Smooth muscle cell (in vitro differentiated cells): ENCODE results near the gene NADK2. TPM values are rescaled to one million over a fixed set of nuclear protein-coding genes. Genes with fewer than 3 reads are reported as not detected.

Experiments
- DNase-seq: peaks from one replicate; lab custom pipeline; 2025; ENCODE audit not compliant: unreplicated experiment; lab: John Stamatoyannopoulos, UW
- H2AFZ ChIP-seq: fragments of 200-600 bp; sonication (generic); 2 replicates; pipeline ENCODE4 v1.6.0; 2016; ENCODE audit warnings: antibody characterized with exemption, low read depth, mild to moderate bottlenecking
- H3F3A ChIP-seq: fragments of 200-600 bp; sonication (generic); 2 replicates; pipeline ENCODE4 v1.6.0; 2017; ENCODE audit warnings: antibody characterized with exemption, low read depth
- H3K27ac ChIP-seq: fragments of 200-600 bp; sonication (generic); 2 replicates; pipeline ENCODE4 v1.5.1; 2016; ENCODE audit warnings: low read depth, mild to moderate bottlenecking
- H3K27me3 ChIP-seq: fragments of 200-600 bp; sonication (generic); 2 replicates; pipeline ENCODE4 v1.6.1; 2016; ENCODE audit warnings: low read depth, mild to moderate bottlenecking
- H3K36me3 ChIP-seq: fragments of 200-600 bp; sonication (generic); 2 replicates; pipeline ENCODE4 v1.5.1; 2016; ENCODE audit warnings: low read depth
- H3K4me1 ChIP-seq: fragments of 200-600 bp; sonication (generic); 2 replicates; pipeline ENCODE4 v1.5.1; 2016; ENCODE audit warnings: low read depth
- H3K4me2 ChIP-seq: fragments of 200-600 bp; sonication (generic); 2 replicates; pipeline ENCODE4 v1.6.0; 2016; ENCODE audit warnings: mild to moderate bottlenecking
- H3K4me3 ChIP-seq: fragments of 200-600 bp; sonication (generic); 2 replicates; pipeline ENCODE4 v1.5.1; 2016; ENCODE audit warnings: mild to moderate bottlenecking
- H3K79me2 ChIP-seq: fragments of 200-600 bp; sonication (generic); 2 replicates; pipeline ENCODE4 v1.6.0; 2016; ENCODE audit warnings: low read depth, mild to moderate bottlenecking
- H3K9ac ChIP-seq: fragments of 200-600 bp; sonication (generic); 2 replicates; pipeline ENCODE4 v1.6.0; 2016; ENCODE audit warnings: low read depth
- H3K9me3 ChIP-seq: fragments of 200-600 bp; sonication (generic); replicated peaks from 2 replicates; pipeline ENCODE4 v1.5.1; 2016; ENCODE audit warnings: low read depth
- H4K20me1 ChIP-seq: fragments of 200-600 bp; sonication (generic); 2 replicates; pipeline ENCODE4 v1.6.0; 2016; ENCODE audit warnings: low read depth
- WGBS: methylation state at CpG from one replicate; pipeline ENCODE4 v1.1.7; 2016; ENCODE audit warnings: low lambda C conversion rate; 5-methylcytosine and 5-hydroxymethylcytosine counted together
- polyA plus RNA-seq: library from polyadenylated mRNA; unstranded; fragments of >200 nt; fragmentation: Nextera tagmentation; extraction: Ambion mirVana; gene quantifications from 2 replicates; pipeline ENCODE4 v1.2.1, GENCODE V29; 2016
- total RNA-seq: library from RNA; depleted of rRNA; stranded (reverse); fragments of >200 nt; gene quantifications from 2 replicates; pipeline ENCODE4 v1.2.3, GENCODE V29; 2014
- TF ChIP-seq, protein P1 (sequence below): fragments of 200-600 bp; sonication (generic); IDR thresholded peaks from 2 replicates; pipeline ENCODE4 v1.5.1; 2017; ENCODE audit warnings: borderline replicate concordance, mild to moderate bottlenecking, antibody characterized with exemption; ENCODE audit not compliant: insufficient read depth, poor library complexity, severe bottlenecking

Gene NADK2
- total and polyA plus RNA-seq, 2 experiments from 2014 or later, result 26.7 to 27.2 TPM

DNA sequence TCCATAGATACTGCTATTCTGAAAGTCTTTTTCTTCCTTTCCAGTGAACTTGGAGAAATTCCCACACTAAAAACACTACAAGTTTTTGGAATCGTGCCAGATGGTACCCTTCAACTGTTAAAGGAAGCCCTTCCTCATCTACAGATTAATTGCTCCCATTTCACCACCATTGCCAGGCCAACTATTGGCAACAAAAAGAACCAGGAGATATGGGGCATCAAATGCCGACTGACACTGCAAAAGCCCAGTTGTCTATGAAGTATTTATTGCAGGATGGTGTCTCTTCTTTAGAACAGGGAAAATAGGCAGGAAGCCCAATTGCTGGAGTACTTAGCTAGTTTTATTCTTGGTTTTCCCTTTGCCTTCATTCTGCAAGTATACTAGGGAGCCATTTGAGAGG is 60.0 kb downstream of the NADK2 start:
- Histone ChIP-seq H3K27me3 (no peaks in the 10 kb centered on the region), H3K79me2 (no peaks in the 10 kb centered on the region), H4K20me1 (no peaks in the 10 kb centered on the region), H3K36me3 (no peaks in the 10 kb centered on the region), H3K4me1 (peaks cover 10% of the 10 kb centered on the region), H3K4me3 (no peak overlapping the region), H3K9me3 (no peaks in the 10 kb centered on the region), H3K9ac (no peak overlapping the region), H3K27ac (no peak overlapping the region), H3K4me2 (no peak overlapping the region), H3F3A (no peaks in the 10 kb centered on the region), H2AFZ (no peak overlapping the region)
- DNase-seq, result no peak
- WGBS, result 96% methylated on average over 2 of the region's 2 CpGs
- TF ChIP-seq, protein P1, sequence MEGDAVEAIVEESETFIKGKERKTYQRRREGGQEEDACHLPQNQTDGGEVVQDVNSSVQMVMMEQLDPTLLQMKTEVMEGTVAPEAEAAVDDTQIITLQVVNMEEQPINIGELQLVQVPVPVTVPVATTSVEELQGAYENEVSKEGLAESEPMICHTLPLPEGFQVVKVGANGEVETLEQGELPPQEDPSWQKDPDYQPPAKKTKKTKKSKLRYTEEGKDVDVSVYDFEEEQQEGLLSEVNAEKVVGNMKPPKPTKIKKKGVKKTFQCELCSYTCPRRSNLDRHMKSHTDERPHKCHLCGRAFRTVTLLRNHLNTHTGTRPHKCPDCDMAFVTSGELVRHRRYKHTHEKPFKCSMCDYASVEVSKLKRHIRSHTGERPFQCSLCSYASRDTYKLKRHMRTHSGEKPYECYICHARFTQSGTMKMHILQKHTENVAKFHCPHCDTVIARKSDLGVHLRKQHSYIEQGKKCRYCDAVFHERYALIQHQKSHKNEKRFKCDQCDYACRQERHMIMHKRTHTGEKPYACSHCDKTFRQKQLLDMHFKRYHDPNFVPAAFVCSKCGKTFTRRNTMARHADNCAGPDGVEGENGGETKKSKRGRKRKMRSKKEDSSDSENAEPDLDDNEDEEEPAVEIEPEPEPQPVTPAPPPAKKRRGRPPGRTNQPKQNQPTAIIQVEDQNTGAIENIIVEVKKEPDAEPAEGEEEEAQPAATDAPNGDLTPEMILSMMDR, result no peak

DNA sequence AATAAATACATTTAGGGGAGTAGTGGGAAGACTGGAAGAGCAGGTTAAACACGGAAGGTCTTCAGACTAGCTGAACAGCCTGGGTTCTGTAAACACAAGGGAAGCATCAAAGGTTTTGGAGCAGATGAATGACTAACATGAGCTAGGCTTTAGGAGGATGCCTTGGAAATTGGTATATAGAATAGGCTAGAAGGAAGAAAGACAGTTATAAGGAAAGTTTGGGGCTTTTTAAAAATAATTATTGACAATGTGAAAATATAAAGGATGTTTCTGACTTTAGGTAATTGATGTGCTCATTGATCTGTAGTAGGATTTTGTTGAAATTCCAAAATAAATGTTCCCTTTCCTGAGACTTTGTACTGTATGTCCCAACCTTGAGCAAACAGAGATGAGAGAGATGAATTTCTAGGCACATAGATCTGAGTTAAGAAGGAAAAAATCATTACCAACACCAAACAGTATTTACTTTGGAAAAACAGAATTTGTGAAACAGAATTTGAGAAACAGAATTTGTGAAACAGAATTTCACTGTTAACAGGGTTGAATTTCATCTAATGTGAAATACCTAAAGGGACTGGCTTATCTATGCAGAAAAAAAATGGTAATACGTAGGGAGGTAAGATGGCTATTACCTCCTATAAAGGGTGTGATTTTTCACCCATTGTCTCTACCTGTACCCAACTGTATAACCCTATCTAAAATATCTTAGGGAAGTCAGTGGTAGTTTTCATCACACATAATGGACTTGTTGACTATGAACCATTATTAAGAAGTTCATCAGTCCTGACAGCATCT is 61.0 kb downstream of the NADK2 start:
- Histone ChIP-seq H3K9me3 (no peaks in the 10 kb centered on the region), H3K79me2 (no peaks in the 10 kb centered on the region), H2AFZ (no peak overlapping the region), H4K20me1 (no peaks in the 10 kb centered on the region), H3K27me3 (no peaks in the 10 kb centered on the region), H3K4me3 (no peak overlapping the region), H3K36me3 (no peaks in the 10 kb centered on the region), H3K4me2 (no peak overlapping the region), H3K27ac (no peak overlapping the region), H3K9ac (no peak overlapping the region), H3K4me1 (peaks cover 10% of the 10 kb centered on the region), H3F3A (no peaks in the 10 kb centered on the region)
- WGBS, result 90% methylated on average over 2 of the region's 2 CpGs
- TF ChIP-seq, protein P1, result no peak
- no peak for DNase-seq

DNA sequence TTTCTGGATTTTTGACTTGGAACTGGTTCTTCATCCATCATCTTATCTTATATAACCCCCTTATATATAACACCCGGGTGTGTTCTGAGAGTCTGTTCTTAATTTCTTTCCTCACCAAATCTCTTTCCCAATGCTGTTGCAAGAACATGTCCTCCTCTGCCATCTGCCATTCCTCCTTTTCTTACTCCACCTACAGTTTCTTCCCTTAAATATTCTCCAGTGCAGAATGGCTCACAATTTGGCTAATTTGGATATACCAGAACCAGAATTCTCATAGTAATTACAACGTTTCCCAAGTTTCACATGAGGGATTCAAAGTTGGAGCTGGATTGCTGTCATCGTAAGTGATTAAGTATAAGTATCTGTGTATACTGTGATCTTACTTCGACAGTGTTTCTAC is 61.8 kb downstream of the NADK2 start:
- no peaks in the 10 kb centered on the region for H3K27me3 ChIP-seq
- H3K36me3 ChIP-seq, result no peaks in the 10 kb centered on the region
- H3K79me2 ChIP-seq, result no peaks in the 10 kb centered on the region
- no peak overlapping the region for H3K27ac ChIP-seq
- H3K4me3 ChIP-seq, result no peak overlapping the region
- TF ChIP-seq, protein P1, result no peak
- H4K20me1 ChIP-seq, result no peaks in the 10 kb centered on the region
- H2AFZ ChIP-seq, result no peak overlapping the region
- H3F3A ChIP-seq, result no peaks in the 10 kb centered on the region
- H3K4me1 ChIP-seq, result peaks cover 10% of the 10 kb centered on the region
- no peak overlapping the region for H3K9ac ChIP-seq
- no peaks in the 10 kb centered on the region for H3K9me3 ChIP-seq
- WGBS, result 85% methylated on average over 4 of the region's 4 CpGs
- DNase-seq, result no peak
- no peak overlapping the region for H3K4me2 ChIP-seq

DNA sequence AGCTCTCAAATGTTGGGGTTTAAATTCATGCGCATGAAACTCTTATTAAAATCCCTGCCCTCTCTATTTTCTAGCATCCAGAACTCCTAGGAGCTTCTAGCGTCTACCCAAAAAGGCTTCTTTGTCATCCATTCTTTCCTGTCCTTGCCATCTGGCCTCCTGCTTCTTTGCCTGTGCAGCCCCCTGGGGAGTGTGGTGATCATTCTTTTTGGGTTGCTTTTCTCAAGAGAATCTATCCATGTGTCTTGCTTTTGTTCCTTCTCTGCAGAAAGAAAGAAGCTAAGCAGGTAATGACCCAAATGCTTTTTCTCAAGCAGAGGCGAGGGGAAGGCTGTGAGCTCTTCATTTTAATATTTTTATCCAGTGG is 63.2 kb downstream of the NADK2 start:
- TF ChIP-seq, protein P1, result no peak
- no peak overlapping the region for H3K9ac ChIP-seq
- H3K4me2 ChIP-seq, result no peak overlapping the region
- no peaks in the 10 kb centered on the region for H3K27me3 ChIP-seq
- H3K9me3 ChIP-seq, result no peaks in the 10 kb centered on the region
- 96% methylated on average over 3 of the region's 3 CpGs for WGBS
- no peak for DNase-seq
- H3K79me2 ChIP-seq, result no peaks in the 10 kb centered on the region
- H3K27ac ChIP-seq, result no peak overlapping the region
- no peak overlapping the region for H3K4me3 ChIP-seq
- H2AFZ ChIP-seq, result no peak overlapping the region
- H3K4me1 ChIP-seq, result peaks cover 10% of the 10 kb centered on the region
- H3F3A ChIP-seq, result no peaks in the 10 kb centered on the region
- no peaks in the 10 kb centered on the region for H4K20me1 ChIP-seq
- H3K36me3 ChIP-seq, result no peaks in the 10 kb centered on the region
